Stomach smooth muscle (tissue), 2 donors: Measurements from ENCODE around the gene GPR78.

ENCODE experiments used
- H3K27ac ChIP-seq: one replicate; pipeline ENCODE4 v1.7.0; 2013; ENCODE audit warnings: mild to moderate bottlenecking, low read length, inconsistent platforms
- H3K27me3 ChIP-seq, 2 donors: one replicate each; pipeline ENCODE4 v1.7.0; 2013; ENCODE audit warnings: low read length in 2 of 2; ENCODE audit not compliant: insufficient read depth in 2 of 2, control insufficient read depth in 1 of 2
- H3K36me3 ChIP-seq, 2 donors: one replicate each; pipeline ENCODE4 v1.7.0; 2013; ENCODE audit warnings: low read length in 2 of 2; ENCODE audit not compliant: control insufficient read depth in 2 of 2, insufficient read depth in 2 of 2
- H3K4me1 ChIP-seq: one replicate; pipeline ENCODE4 v1.7.0; 2013; ENCODE audit warnings: low read length; ENCODE audit not compliant: control insufficient read depth, insufficient read depth
- H3K4me3 ChIP-seq, 2 donors: one replicate each; pipeline ENCODE4 v1.7.0; 2013; ENCODE audit warnings: low read length in 2 of 2
- H3K9ac ChIP-seq, 2 donors: one replicate each; pipeline ENCODE4 v1.7.0; 2013; ENCODE audit warnings: low read length in 2 of 2, mild to moderate bottlenecking in 1 of 2
- H3K9me3 ChIP-seq, 2 donors: one replicate each; pipeline ENCODE4 v1.7.0; 2013; ENCODE audit warnings: low read length in 2 of 2; ENCODE audit not compliant: control insufficient read depth in 2 of 2
- donor health status: healthy.
- donor health status: Pancreatic carcinoma.

Gene GPR78

DNA sequence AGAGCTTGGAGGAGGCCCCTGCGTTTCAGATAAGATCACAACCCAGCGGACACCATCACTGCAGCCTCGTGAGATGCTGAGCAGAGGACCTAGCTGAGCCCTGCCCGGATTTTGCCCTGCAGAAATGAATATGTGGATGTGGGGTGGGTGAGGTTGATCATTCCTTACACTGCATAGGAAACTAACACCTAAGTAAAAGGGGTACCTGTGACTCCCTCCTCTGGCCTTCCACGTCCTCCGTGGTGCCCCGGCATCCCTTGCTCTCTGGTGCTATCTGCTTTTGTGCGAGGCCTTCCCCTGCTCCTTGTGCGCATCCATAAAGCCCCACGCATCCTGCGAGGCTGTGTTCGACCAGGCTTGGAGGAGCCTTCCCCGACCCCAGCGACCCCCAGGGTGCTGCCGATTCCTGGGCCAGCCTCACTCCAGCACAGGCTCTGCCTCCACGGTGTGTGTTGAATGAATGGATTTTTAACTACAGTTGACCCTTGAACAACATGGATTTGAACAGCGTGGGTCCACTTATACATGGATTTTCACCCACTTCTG is 25.6 kb upstream of the GPR78 start:
- no peak overlapping the region for H3K4me3 ChIP-seq
- no peak overlapping the region for H3K9ac ChIP-seq
- no peaks in the 10 kb centered on the region for H3K4me1 ChIP-seq
- no peaks in the 10 kb centered on the region for H3K36me3 ChIP-seq
- no peak overlapping the region for H3K27ac ChIP-seq
- H3K9me3 ChIP-seq: peaks cover 0 to 3% of the 10 kb centered on the region in 2 donors
- peaks cover 3 to 8% of the 10 kb centered on the region in 2 donors for H3K27me3 ChIP-seq

DNA sequence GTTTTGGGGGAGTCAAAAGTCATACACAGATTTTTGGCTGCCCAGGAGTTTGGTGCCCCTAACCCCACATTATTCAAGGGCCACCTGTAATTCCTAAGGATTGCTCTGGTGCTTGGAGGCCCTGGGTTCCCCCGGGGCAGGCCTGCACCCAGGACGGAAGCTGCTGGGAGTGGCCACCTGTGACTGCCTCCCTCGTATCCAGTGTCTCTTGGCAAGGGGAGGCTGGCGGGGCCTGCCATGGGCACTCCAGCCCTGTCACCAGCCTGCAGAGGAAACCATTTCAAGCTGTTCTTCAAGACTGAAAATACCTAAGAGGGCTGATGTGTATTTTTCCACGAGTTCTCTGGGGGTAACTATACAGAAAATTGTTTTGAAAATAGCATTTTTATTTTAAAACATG is 24.5 kb upstream of the GPR78 start:
- peaks cover 0 to 3% of the 10 kb centered on the region in 2 donors for H3K9me3 ChIP-seq
- H3K4me3 ChIP-seq: no peak overlapping the region
- H3K9ac ChIP-seq: no peak overlapping the region
- no peaks in the 10 kb centered on the region for H3K4me1 ChIP-seq
- H3K27ac ChIP-seq: no peak overlapping the region
- peaks cover 4 to 8% of the 10 kb centered on the region in 2 donors for H3K27me3 ChIP-seq
- no peaks in the 10 kb centered on the region for H3K36me3 ChIP-seq

DNA sequence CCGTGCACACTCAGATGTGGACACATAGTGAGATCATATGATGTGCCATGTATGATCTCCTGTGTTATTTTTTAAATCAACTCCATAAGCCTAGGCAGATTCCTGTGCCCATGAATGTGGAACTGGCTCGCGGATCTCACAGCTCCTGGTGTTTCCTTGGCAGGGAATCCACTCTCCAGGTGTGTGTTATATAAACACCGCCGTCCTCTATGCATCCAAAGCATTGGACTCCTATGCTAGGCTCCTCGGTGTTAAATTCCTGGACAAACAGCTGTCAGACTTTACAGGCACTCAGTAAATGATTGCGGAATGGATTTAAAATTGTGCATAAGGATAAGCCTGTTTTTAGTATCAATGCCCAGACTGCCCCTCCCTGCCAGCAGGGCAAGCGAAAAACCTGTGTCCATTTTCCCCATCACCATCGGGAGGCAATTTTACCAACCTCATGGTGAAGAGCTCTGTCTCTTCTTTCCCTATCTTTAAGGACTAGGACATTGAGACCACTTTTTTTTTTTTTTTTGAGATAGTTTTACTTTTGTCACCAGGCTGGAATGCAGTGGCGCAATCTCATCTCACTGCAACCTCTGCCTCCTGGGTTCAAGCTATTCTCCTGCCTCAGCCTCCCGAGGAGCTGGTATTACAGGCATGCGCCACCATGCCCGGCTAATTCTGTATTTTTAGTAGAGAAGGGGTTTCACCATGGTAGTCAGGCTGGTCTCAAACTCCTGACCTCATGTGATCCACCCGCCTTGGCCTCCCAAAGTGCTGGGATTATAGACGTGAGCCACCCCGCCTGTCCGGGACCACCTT is 23.6 kb upstream of the GPR78 start:
- H3K27ac ChIP-seq: no peak overlapping the region
- H3K4me3 ChIP-seq: no peak overlapping the region
- H3K36me3 ChIP-seq: no peaks in the 10 kb centered on the region
- H3K4me1 ChIP-seq: no peaks in the 10 kb centered on the region
- H3K9me3 ChIP-seq: peaks cover 0 to 3% of the 10 kb centered on the region in 2 donors
- H3K27me3 ChIP-seq: peaks cover 4 to 8% of the 10 kb centered on the region in 2 donors
- no peak overlapping the region for H3K9ac ChIP-seq

DNA sequence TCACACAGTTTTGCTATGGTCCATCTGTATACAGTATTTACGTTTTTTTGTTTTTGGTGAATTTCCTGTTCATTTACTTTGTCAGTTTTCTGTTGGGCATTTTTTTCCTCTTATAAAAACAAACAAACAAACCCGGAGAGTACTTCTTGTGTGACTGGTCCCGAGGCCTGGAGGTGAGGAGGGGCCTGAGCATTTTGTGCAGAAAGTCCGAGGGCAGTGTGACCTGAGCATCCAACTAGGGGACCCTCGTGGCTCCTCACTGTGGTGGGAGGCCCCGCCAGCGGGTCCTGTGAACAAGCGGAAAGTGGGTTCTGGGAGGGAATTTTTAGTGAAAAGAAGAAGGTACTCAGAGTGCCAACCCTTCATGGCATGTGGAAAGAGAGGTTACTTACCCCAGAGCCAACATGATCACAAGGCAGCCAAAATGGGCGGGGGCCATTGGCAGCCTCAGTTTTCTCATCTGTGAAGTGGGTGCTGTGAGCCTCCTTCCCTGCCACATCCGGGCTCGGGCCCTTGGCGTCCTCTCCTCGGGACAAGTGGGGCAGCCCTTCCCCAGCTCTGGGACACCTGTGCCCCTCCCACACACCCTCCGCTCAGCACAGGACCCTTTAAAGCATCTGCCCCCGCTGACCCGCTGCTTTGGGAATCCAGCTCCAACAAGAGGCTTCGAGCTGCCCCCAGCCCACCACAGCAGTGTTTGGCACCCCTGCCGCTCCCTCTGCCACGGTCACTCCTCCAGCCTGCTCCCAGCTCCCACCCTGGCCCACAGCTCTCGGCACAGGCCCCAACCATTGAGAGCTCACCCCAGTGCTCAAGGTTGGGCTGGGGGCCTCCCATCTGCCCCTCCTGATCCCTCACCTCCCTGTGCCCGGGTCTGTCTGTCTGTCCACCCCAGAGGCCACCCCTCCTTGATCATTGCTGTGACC is 22.8 kb upstream of the GPR78 start:
- Histone ChIP-seq H3K4me3 (no peak overlapping the region), H3K27me3 (peaks cover 4 to 8% of the 10 kb centered on the region in 2 donors), H3K27ac (no peak overlapping the region), H3K9me3 (no peaks in the 10 kb centered on the region), H3K4me1 (no peaks in the 10 kb centered on the region), H3K9ac (no peak overlapping the region), H3K36me3 (no peaks in the 10 kb centered on the region)

DNA sequence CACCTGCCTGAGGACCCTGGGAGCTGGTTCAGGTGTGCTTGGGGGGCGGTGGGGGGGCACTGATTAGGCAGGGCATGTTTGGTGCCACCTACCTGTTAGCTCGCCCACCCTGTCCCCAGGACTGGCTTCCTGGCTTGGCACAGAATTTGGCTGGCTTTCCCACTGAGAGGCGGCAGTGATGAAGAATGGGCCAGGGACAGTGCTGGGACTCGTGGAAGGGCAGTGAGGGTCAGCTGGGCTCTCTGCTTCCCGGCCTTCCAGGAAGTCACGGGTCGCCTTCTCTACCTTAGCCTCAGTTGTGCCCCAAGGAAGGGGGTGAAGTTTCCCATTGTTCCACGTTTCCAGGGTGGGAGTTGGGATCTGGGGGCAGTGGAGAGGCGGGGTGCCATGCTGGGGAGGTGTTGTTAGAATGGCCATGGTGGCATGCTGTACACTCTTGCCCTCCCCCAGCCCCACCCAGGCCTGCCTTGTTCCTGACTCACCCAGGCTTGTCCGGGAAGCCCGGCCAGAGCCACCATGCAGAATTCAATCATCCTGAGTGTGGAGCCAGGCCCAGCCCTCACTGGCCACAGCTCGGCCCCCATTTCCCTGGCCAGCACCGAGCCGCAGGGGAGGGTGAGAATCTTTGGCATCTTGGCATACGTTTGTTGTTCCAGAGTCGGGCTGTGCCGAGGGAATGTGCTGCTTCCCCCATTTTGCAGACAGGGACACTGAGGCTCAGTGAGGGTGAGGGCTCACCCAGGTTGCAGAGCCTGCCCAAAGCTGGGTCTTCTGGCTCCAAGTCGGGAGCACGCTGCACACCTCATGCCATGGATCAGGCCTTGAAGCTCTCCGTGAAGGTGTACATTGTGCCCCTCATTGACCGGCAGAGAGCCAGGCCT is 21.9 kb upstream of the GPR78 start:
- Histone ChIP-seq H3K36me3 (no peaks in the 10 kb centered on the region), H3K9me3 (no peaks in the 10 kb centered on the region), H3K9ac (no peak overlapping the region), H3K4me3 (no peak overlapping the region), H3K27me3 (peaks cover 4 to 8% of the 10 kb centered on the region in 2 donors), H3K4me1 (no peaks in the 10 kb centered on the region), H3K27ac (no peak overlapping the region)

DNA sequence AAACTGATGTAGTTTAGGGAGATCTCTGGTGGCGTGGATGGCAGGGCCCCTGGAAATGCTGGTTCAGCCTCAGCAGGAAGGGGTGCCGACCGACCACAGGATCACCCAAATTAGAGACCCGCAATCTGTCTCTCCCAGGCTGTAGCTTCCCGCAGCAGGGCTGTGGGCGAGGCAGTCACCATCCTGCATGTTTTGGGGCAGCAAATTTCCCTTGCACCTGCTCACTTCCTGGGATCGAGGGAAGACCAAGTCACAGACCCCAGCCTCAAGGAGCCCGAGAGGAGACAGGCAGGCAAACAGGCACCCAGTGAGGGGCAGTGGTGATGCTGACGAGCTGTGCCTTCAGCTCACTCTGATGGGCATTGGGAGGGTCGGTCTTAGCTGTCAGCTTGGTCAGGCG is 21.2 kb upstream of the GPR78 start:
- no peak overlapping the region for H3K27ac ChIP-seq
- no peaks in the 10 kb centered on the region for H3K9me3 ChIP-seq
- H3K4me1 ChIP-seq: no peaks in the 10 kb centered on the region
- H3K27me3 ChIP-seq: peaks cover 4 to 8% of the 10 kb centered on the region in 2 donors
- H3K4me3 ChIP-seq: no peak overlapping the region
- no peaks in the 10 kb centered on the region for H3K36me3 ChIP-seq
- H3K9ac ChIP-seq: no peak overlapping the region

DNA sequence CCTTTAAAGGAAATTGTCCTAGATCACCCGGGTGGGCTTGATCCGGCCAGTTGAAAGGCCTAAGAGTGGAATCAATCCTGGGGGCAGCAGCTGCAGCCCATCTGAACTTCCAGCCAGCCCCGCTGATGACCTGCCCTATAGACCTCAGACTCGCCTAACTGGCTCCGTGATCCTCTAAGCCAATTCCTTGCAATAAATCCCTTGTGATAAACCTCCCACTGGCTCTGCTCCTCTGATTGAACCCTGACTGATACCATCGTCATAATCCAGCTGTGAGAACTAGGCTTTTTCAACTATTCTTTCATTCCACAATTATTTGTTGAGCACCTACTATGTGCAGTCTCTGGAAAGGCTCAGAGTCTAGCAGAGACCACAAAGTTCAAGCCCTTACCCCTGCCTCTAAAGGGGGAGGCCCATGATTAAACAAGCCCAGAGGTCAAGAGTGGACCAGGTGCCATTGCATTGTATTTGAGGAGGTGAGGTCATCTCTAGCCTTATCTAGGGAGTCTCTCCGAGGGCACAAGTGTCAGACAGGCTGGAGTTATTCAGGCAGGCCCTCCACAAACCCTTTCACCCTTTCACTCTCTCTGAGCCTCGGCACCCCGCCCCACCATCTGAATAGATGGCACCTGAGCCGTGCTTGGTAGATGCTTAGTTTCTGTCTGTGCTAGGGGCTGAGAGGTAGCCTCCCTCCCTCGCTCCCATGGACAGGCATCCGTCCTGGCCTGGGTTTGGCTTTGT is 20.5 kb upstream of the GPR78 start:
- H3K9ac ChIP-seq: no peak overlapping the region
- H3K4me3 ChIP-seq: no peak overlapping the region
- H3K27ac ChIP-seq: no peak overlapping the region
- peaks cover 4 to 8% of the 10 kb centered on the region in 2 donors for H3K27me3 ChIP-seq
- H3K9me3 ChIP-seq: no peaks in the 10 kb centered on the region
- no peaks in the 10 kb centered on the region for H3K36me3 ChIP-seq
- no peaks in the 10 kb centered on the region for H3K4me1 ChIP-seq

DNA sequence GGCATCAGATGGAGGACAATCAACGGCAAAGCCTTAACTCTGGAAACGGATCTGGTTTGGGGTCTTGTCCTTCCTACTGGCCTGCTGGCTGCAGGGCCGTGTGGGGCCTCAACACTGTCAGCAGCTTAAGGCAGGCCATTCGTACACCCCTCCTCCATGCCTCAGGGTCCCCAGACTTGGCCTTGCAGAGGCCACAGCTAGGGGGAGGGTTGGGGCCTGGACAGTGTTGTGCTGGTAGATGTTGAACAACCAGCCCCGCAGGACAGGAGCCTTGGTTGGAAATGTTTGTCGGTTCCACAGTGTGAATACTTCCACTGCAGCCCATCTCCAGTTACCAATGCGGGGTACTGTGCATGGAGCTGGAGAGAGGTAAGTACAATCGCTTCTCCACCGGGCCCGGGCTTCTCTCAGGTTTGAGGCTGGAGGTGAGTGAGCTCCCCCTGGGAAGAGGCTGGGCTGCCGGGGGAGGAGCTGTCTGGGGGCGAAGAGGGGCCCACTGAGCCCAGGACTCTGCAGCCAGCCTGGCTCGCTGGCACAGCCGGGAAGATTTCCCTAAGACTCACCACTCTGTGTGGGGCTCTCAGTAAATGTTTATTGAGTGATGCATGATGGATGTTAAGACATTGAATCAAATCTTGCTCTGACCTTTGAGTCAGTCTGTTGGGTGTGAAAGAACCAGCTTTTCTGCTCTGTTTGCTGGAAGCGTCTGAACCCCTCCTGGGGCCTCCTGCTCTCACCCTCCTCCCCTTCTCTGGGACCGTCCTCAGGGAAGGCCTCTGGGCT is 19.7 kb upstream of the GPR78 start:
- Histone ChIP-seq H3K9me3 (no peaks in the 10 kb centered on the region), H3K9ac (no peak overlapping the region), H3K27me3 (peaks cover 4 to 8% of the 10 kb centered on the region in 2 donors), H3K4me1 (no peaks in the 10 kb centered on the region), H3K27ac (no peak overlapping the region), H3K36me3 (no peaks in the 10 kb centered on the region), H3K4me3 (no peak overlapping the region)

DNA sequence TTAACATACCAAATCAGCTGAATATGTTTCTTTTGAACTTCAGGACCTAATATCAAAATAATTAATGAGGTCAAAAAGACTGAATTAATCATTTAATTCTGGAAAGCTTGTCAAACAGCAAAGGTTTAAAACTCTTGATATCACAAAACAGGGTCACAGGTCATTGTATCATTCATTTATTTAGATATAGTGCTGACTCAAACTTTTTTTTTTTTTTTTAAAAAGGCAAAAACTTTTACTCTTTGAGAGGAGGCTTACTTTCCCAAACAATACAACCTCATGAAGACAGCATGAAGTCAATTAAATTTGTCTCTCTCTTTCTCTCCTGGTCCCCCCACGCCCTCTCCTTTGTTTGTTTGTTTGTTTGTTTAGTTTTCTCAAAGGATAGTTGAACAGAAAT is 15.6 kb upstream of the GPR78 start:
- H3K27me3 ChIP-seq: peaks cover 0 to 2% of the 10 kb centered on the region in 2 donors
- H3K36me3 ChIP-seq: no peaks in the 10 kb centered on the region
- no peak overlapping the region for H3K9ac ChIP-seq
- no peaks in the 10 kb centered on the region for H3K4me1 ChIP-seq
- no peak overlapping the region for H3K4me3 ChIP-seq
- no peaks in the 10 kb centered on the region for H3K9me3 ChIP-seq
- H3K27ac ChIP-seq: no peak overlapping the region
